22Rv1 (cell line): ENCODE measurements around the gene ZAR1.

Source experiments
- CTCF ChIP-seq: fragments of 450-650 bp; IDR thresholded peaks from 2 replicates; pipeline ENCODE4 v1.5.1; 2017; ENCODE audit warnings: mild to moderate bottlenecking
- ZFX ChIP-seq: fragments of 450-650 bp; IDR thresholded peaks from 2 replicates; pipeline ENCODE4 v1.6.1; 2017; ENCODE audit warnings: antibody characterized with exemption, borderline replicate concordance

GRCh38 chr4:48489683-48490011 lies 405 bp upstream of the ZAR1 start:
- no peak for TF ChIP-seq CTCF
- TF ChIP-seq ZFX = no peak
